Neural cell (in vitro differentiated cells): ENCODE results near the gene C3orf85. TPM values are rescaled to one million over a fixed set of nuclear protein-coding genes. Genes with fewer than 3 reads are reported as not detected.

ENCODE experiments used
- H2AFZ ChIP-seq: fragments of 200-600, 300-800 bp; sonication (generic), shearing (Covaris generic); 2 replicates; pipeline ENCODE4 v1.6.0; 2014; ENCODE audit warnings: low read depth, mild to moderate bottlenecking, antibody characterized with exemption, low read length, moderate library complexity
- H3F3A ChIP-seq: fragments of 200-600 bp; shearing (Covaris generic); 2 replicates; pipeline ENCODE4 v1.6.1; 2016; ENCODE audit warnings: mild to moderate bottlenecking, moderate library complexity, mixed read lengths, antibody characterized with exemption, low read length; ENCODE audit not compliant: insufficient read depth, poor library complexity, severe bottlenecking
- H3K27ac ChIP-seq: fragments of 200-600, 300-800 bp; sonication (generic), shearing (Covaris generic); 2 replicates; pipeline ENCODE4 v1.5.1; 2014; ENCODE audit warnings: mild to moderate bottlenecking, low read length, moderate library complexity
- H3K27me3 ChIP-seq: fragments of 300-800, 200-600 bp; sonication (generic), shearing (Covaris generic); 2 replicates; pipeline ENCODE4 v1.6.0; 2014; ENCODE audit warnings: mild to moderate bottlenecking, low read depth, low read length, moderate library complexity; ENCODE audit not compliant: insufficient read depth
- H3K36me3 ChIP-seq: fragments of 300-800, 200-600 bp; sonication (generic), shearing (Covaris generic); 2 replicates; pipeline ENCODE4 v1.5.1; 2014; ENCODE audit warnings: mild to moderate bottlenecking, antibody characterized with exemption, low read length, moderate library complexity; ENCODE audit not compliant: insufficient read depth
- H3K4me2 ChIP-seq: fragments of 300-800, 200-600 bp; sonication (generic), shearing (Covaris generic); 2 replicates; pipeline ENCODE4 v1.6.0; 2014; ENCODE audit warnings: mild to moderate bottlenecking, low read length
- H3K4me3 ChIP-seq: fragments of 300-800, 200-600 bp; sonication (generic), shearing (Covaris generic); 2 replicates; pipeline ENCODE4 v1.5.1; 2014; ENCODE audit warnings: mild to moderate bottlenecking, low read length, moderate library complexity
- H3K79me2 ChIP-seq: fragments of 200-600 bp; shearing (Covaris generic); replicated peaks from 2 replicates; pipeline ENCODE4 v1.6.0; 2014; ENCODE audit warnings: mild to moderate bottlenecking, low read length, moderate library complexity; ENCODE audit not compliant: insufficient read depth
- H3K9ac ChIP-seq: fragments of 300-800, 200-600 bp; sonication (generic), shearing (Covaris generic); 2 replicates; pipeline ENCODE4 v1.6.1; 2016; ENCODE audit warnings: mild to moderate bottlenecking, low read length, mixed read lengths
- H3K9me2 ChIP-seq: fragments of 200-600 bp; shearing (Covaris generic); 2 replicates; pipeline ENCODE4 v1.6.1; 2016; ENCODE audit warnings: mild to moderate bottlenecking, low read length, mixed read lengths; ENCODE audit not compliant: insufficient read depth
- H3K9me3 ChIP-seq: fragments of 200-600, 300-800 bp; sonication (generic), shearing (Covaris generic); 2 replicates; pipeline ENCODE4 v1.6.1; 2016; ENCODE audit warnings: mild to moderate bottlenecking, mixed run types, low read length, moderate library complexity, mixed read lengths
- H4K20me1 ChIP-seq: fragments of 200-600 bp; shearing (Covaris generic); 2 replicates; pipeline ENCODE4 v1.6.1; 2016; ENCODE audit warnings: mild to moderate bottlenecking, mixed run types; ENCODE audit not compliant: insufficient read depth
- EP300 ChIP-seq: fragments of 450-650 bp; conservative IDR thresholded peaks from 2 replicates; pipeline ENCODE4 v1.6.1; 2014; ENCODE audit warnings: antibody characterized with exemption, mild to moderate bottlenecking, moderate library complexity; ENCODE audit not compliant: poor library complexity, severe bottlenecking
- EZH2 ChIP-seq: fragments of 200-600, 300-800 bp; shearing (Covaris generic), sonication (generic); IDR thresholded peaks from 2 replicates; pipeline ENCODE4 v1.6.1; 2014; ENCODE audit warnings: antibody characterized with exemption, low read length, borderline replicate concordance, mild to moderate bottlenecking; ENCODE audit not compliant: insufficient read depth, poor library complexity, severe bottlenecking
- MXI1 ChIP-seq: fragments of 450-650 bp; conservative IDR thresholded peaks from 2 replicates; pipeline ENCODE4 v1.6.1; 2014; ENCODE audit warnings: antibody characterized with exemption, mild to moderate bottlenecking; ENCODE audit not compliant: poor library complexity, severe bottlenecking
- POLR2AphosphoS5 ChIP-seq: IDR thresholded peaks from 2 replicates; pipeline ENCODE4 v1.6.1; 2012
- RAD21 ChIP-seq: fragments of 450-650 bp; conservative IDR thresholded peaks from 2 replicates; pipeline ENCODE4 v1.6.1; 2014; ENCODE audit warnings: antibody characterized with exemption, mild to moderate bottlenecking, moderate library complexity
- SMC3 ChIP-seq: fragments of 450-650 bp; conservative IDR thresholded peaks from 2 replicates; pipeline ENCODE4 v1.6.1; 2014; ENCODE audit warnings: antibody characterized with exemption, mild to moderate bottlenecking, moderate library complexity; ENCODE audit not compliant: poor library complexity
- TAF1 ChIP-seq: IDR thresholded peaks from 2 replicates; pipeline ENCODE4 v1.6.1; 2012; ENCODE audit warnings: low read depth
- polyA plus RNA-seq: library from polyadenylated mRNA; depleted of rRNA; stranded (reverse); fragments of >200 nt; gene quantifications from 2 replicates; pipeline ENCODE4 v1.2.3, GENCODE V29; 2014
- TF ChIP-seq, protein P1 (sequence below): IDR thresholded peaks from 2 replicates; pipeline ENCODE4 v1.6.1; 2012; ENCODE audit warnings: borderline replicate concordance
- TF ChIP-seq, protein P2 (sequence below): fragments of 450-650 bp; IDR thresholded peaks from 2 replicates; pipeline ENCODE4 v1.5.1; 2014; ENCODE audit warnings: antibody characterized with exemption, mild to moderate bottlenecking, moderate library complexity; ENCODE audit not compliant: poor library complexity, severe bottlenecking

Gene C3orf85
- polyA plus RNA-seq, 1 donor from 2014 or later: not detected

DNA sequence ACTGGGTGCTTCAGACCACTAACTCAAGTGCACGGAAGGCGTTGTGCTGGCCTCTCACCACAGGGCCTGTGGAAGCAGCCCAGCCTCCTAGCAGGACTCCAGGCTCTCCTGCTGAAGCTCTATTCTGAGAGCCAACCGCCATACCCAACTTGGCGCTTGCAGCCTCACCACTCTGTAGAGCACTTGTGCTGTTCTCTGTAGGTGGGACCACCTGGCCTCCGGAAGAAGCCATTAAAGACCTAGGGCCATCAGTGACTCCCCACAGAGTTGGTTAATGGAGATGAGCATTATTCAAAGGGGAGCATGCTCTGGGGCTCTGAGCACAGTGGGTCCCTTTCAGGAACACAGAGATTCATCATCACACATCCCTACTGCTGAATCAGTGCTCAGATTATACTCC lies 50.9 kb downstream of the C3orf85 start:
- H3K9me3 ChIP-seq: no peaks in the 10 kb centered on the region
- no peak overlapping the region for H3K4me3 ChIP-seq
- no peaks in the 10 kb centered on the region for H3K27me3 ChIP-seq
- no peaks in the 10 kb centered on the region for H4K20me1 ChIP-seq
- H3K36me3 ChIP-seq: no peaks in the 10 kb centered on the region
- H3K4me2 ChIP-seq: no peak overlapping the region
- H3K27ac ChIP-seq: no peak overlapping the region
- H3F3A ChIP-seq: no peaks in the 10 kb centered on the region
- H2AFZ ChIP-seq: no peak overlapping the region
- no peak for TF ChIP-seq EZH2
- no peak for TF ChIP-seq TAF1
- TF ChIP-seq EP300: no peak
- no peak for TF ChIP-seq POLR2AphosphoS5
- no peak for TF ChIP-seq RAD21
- no peak for TF ChIP-seq SMC3
- no peak for TF ChIP-seq MXI1
- TF ChIP-seq, protein P1, sequence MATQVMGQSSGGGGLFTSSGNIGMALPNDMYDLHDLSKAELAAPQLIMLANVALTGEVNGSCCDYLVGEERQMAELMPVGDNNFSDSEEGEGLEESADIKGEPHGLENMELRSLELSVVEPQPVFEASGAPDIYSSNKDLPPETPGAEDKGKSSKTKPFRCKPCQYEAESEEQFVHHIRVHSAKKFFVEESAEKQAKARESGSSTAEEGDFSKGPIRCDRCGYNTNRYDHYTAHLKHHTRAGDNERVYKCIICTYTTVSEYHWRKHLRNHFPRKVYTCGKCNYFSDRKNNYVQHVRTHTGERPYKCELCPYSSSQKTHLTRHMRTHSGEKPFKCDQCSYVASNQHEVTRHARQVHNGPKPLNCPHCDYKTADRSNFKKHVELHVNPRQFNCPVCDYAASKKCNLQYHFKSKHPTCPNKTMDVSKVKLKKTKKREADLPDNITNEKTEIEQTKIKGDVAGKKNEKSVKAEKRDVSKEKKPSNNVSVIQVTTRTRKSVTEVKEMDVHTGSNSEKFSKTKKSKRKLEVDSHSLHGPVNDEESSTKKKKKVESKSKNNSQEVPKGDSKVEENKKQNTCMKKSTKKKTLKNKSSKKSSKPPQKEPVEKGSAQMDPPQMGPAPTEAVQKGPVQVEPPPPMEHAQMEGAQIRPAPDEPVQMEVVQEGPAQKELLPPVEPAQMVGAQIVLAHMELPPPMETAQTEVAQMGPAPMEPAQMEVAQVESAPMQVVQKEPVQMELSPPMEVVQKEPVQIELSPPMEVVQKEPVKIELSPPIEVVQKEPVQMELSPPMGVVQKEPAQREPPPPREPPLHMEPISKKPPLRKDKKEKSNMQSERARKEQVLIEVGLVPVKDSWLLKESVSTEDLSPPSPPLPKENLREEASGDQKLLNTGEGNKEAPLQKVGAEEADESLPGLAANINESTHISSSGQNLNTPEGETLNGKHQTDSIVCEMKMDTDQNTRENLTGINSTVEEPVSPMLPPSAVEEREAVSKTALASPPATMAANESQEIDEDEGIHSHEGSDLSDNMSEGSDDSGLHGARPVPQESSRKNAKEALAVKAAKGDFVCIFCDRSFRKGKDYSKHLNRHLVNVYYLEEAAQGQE: no peak
- TF ChIP-seq, protein P2, sequence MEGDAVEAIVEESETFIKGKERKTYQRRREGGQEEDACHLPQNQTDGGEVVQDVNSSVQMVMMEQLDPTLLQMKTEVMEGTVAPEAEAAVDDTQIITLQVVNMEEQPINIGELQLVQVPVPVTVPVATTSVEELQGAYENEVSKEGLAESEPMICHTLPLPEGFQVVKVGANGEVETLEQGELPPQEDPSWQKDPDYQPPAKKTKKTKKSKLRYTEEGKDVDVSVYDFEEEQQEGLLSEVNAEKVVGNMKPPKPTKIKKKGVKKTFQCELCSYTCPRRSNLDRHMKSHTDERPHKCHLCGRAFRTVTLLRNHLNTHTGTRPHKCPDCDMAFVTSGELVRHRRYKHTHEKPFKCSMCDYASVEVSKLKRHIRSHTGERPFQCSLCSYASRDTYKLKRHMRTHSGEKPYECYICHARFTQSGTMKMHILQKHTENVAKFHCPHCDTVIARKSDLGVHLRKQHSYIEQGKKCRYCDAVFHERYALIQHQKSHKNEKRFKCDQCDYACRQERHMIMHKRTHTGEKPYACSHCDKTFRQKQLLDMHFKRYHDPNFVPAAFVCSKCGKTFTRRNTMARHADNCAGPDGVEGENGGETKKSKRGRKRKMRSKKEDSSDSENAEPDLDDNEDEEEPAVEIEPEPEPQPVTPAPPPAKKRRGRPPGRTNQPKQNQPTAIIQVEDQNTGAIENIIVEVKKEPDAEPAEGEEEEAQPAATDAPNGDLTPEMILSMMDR: no peak
- H3K9ac ChIP-seq: no peak overlapping the region
- no peaks in the 10 kb centered on the region for H3K9me2 ChIP-seq
- no peaks in the 10 kb centered on the region for H3K79me2 ChIP-seq

DNA sequence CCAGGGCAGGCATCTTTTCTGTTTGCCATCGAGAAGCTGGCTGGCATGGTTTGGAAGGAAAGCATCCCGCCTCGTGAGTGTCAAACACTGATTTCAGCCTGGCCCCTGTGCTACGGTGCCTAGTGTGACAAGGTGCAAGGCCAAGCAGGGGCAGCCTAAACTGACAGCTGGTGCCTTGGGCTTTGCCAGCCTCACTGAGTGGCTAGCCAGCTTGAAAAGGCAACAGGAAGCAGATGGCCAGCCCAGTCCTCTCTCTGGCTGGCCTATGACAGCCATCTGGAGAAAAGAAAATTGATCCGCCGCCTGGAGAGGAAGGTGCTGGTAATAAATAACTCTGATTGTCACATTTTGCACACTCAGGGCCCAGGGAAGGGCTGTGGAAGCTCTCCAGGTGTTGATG lies 52.2 kb downstream of the C3orf85 start:
- H3K9ac ChIP-seq: no peak overlapping the region
- H3K36me3 ChIP-seq: no peaks in the 10 kb centered on the region
- no peaks in the 10 kb centered on the region for H3K9me2 ChIP-seq
- H4K20me1 ChIP-seq: no peaks in the 10 kb centered on the region
- TF ChIP-seq, protein P2: no peak
- TF ChIP-seq RAD21 (no peak), EP300 (no peak), SMC3 (no peak), EZH2 (no peak), TAF1 (no peak), POLR2AphosphoS5 (no peak), MXI1 (no peak)
- TF ChIP-seq, protein P1: no peak
- no peaks in the 10 kb centered on the region for H3F3A ChIP-seq
- no peaks in the 10 kb centered on the region for H3K79me2 ChIP-seq
- H3K27me3 ChIP-seq: no peaks in the 10 kb centered on the region
- H2AFZ ChIP-seq: no peak overlapping the region
- no peak overlapping the region for H3K4me3 ChIP-seq
- H3K4me2 ChIP-seq: no peak overlapping the region
- H3K27ac ChIP-seq: no peak overlapping the region
- H3K9me3 ChIP-seq: no peaks in the 10 kb centered on the region
